Activated CD4-positive, alpha-beta memory T cell treated with anti-CD3 and anti-CD28 coated beads for 36 hours (primary cell): Measurements from ENCODE around the gene FRAS1. TPM values are rescaled to one million over a fixed set of nuclear protein-coding genes. Genes with fewer than 3 reads are reported as not detected.
"Not testable (repeated sequence)": the region's sequence is repeated elsewhere in the genome, so short reads cannot be mapped to it uniquely, and the experiment has no call there.

Experiments used
- CTCF ChIA-PET: fragments of 350-600 bp; sonication (Branson Sonifier 250); formaldehyde crosslinking; loops from one replicate; lab custom pipeline; 2021; ENCODE audit warnings: antibody characterized with exemption, inconsistent platforms; lab: Charles Lee
- POLR2A ChIA-PET: fragments of 350-600 bp; sonication (Branson Sonifier 250); formaldehyde crosslinking; loops from one replicate; lab custom pipeline; 2021; ENCODE audit warnings: antibody characterized with exemption; lab: Charles Lee
- DNase-seq: peaks from one replicate; pipeline ENCODE4 v3.0.0-alpha.2; 2020
- H3K27ac Mint-ChIP-seq: one replicate; pipeline ENCODE4 v1.8.0; 2021; ENCODE audit warnings: mixed read lengths
- H3K27me3 Mint-ChIP-seq: one replicate; pipeline ENCODE4 v1.8.0; 2021; ENCODE audit warnings: mixed read lengths
- H3K36me3 Mint-ChIP-seq: one replicate; pipeline ENCODE4 v1.8.0; 2021; ENCODE audit warnings: mixed read lengths
- H3K4me1 Mint-ChIP-seq: one replicate; pipeline ENCODE4 v1.8.0; 2021; ENCODE audit warnings: low read depth, mixed read lengths
- H3K4me3 Mint-ChIP-seq: one replicate; pipeline ENCODE4 v1.8.0; 2021; ENCODE audit warnings: mild to moderate bottlenecking, mixed read lengths
- H3K9me3 Mint-ChIP-seq: one replicate; pipeline ENCODE4 v1.8.0; 2021; ENCODE audit warnings: mixed read lengths
- intact Hi-C: fragments of 100-400 bp; cut with micrococcal nuclease; formaldehyde crosslinking; loops from one replicate; pipeline ENCODE4 v1.15.1; 2023
- total RNA-seq, 2 experiments: library from RNA; stranded (reverse); gene quantifications; one replicate each; pipeline ENCODE4 v1.2.3, GENCODE V29; 2021

Gene FRAS1
- total RNA-seq, 2 experiments from 2014 or later, result not detected

GRCh38 chr4:78428996-78429395 lies 371.9 kb downstream of the FRAS1 start:
- ChIA-PET CTCF (no interaction called here), POLR2A (no interaction called here)
- no peaks in the 10 kb centered on the region for H3K36me3 Mint-ChIP-seq
- intact Hi-C loops, result no loop called here
- no peak overlapping the region for H3K4me3 Mint-ChIP-seq
- H3K27ac Mint-ChIP-seq, result no peak overlapping the region
- no peaks in the 10 kb centered on the region for H3K4me1 Mint-ChIP-seq
- no peaks in the 10 kb centered on the region for H3K9me3 Mint-ChIP-seq
- no peak for DNase-seq
- no peaks in the 10 kb centered on the region for H3K27me3 Mint-ChIP-seq

GRCh38 chr4:78432896-78433295 lies 375.8 kb downstream of the FRAS1 start:
- Mint-ChIP-seq H3K4me1 (no peaks in the 10 kb centered on the region), H3K27ac (no peak overlapping the region), H3K27me3 (no peaks in the 10 kb centered on the region), H3K4me3 (no peak overlapping the region), H3K36me3 (no peaks in the 10 kb centered on the region), H3K9me3 (no peaks in the 10 kb centered on the region)
- POLR2A ChIA-PET, result no interaction called here
- CTCF ChIA-PET, result no interaction called here
- intact Hi-C loops, result no loop called here
- no peak for DNase-seq

- H3K4me1 Mint-ChIP-seq, result no peaks in the 10 kb centered on the region
- H3K36me3 Mint-ChIP-seq, result no peaks in the 10 kb centered on the region
- H3K4me3 Mint-ChIP-seq, result no peak overlapping the region
- no peaks in the 10 kb centered on the region for H3K27me3 Mint-ChIP-seq
- CTCF ChIA-PET, result no interaction called here
- no peak overlapping the region for H3K27ac Mint-ChIP-seq
- H3K9me3 Mint-ChIP-seq, result no peaks in the 10 kb centered on the region
- intact Hi-C loops, result no loop called here
- DNase-seq, result no peak
- POLR2A ChIA-PET, result no interaction called here
Measured at GRCh38 chr4:78437608-78438088, 380.5 kb downstream of the FRAS1 start.

GRCh38 chr4:78439328-78439727 lies 382.2 kb downstream of the FRAS1 start:
- H3K4me1 Mint-ChIP-seq, result no peaks in the 10 kb centered on the region
- no peak overlapping the region for H3K27ac Mint-ChIP-seq
- CTCF ChIA-PET, result no interaction called here
- H3K4me3 Mint-ChIP-seq, result no peak overlapping the region
- H3K9me3 Mint-ChIP-seq, result no peaks in the 10 kb centered on the region
- no peak for DNase-seq
- POLR2A ChIA-PET, result no interaction called here
- no peaks in the 10 kb centered on the region for H3K36me3 Mint-ChIP-seq
- intact Hi-C loops, result no loop called here
- no peaks in the 10 kb centered on the region for H3K27me3 Mint-ChIP-seq

- H3K27ac Mint-ChIP-seq, result no peak overlapping the region
- no peak for DNase-seq
- intact Hi-C loops, result no loop called here
- ChIA-PET POLR2A (no interaction called here), CTCF (no interaction called here)
- no peaks in the 10 kb centered on the region for H3K27me3 Mint-ChIP-seq
- H3K4me3 Mint-ChIP-seq, result no peak overlapping the region
- H3K9me3 Mint-ChIP-seq, result no peaks in the 10 kb centered on the region
- no peaks in the 10 kb centered on the region for H3K36me3 Mint-ChIP-seq
- H3K4me1 Mint-ChIP-seq, result no peaks in the 10 kb centered on the region
Measured at GRCh38 chr4:78441756-78442155, 384.6 kb downstream of the FRAS1 start.

GRCh38 chr4:78446619-78447018 lies 389.5 kb downstream of the FRAS1 start:
- Mint-ChIP-seq H3K4me1 (no peaks in the 10 kb centered on the region), H3K27me3 (no peaks in the 10 kb centered on the region), H3K36me3 (no peaks in the 10 kb centered on the region), H3K9me3 (no peaks in the 10 kb centered on the region), H3K4me3 (no peak overlapping the region), H3K27ac (no peak overlapping the region)
- ChIA-PET CTCF (no interaction called here), POLR2A (no interaction called here)
- DNase-seq, result no peak
- intact Hi-C loops, result no loop called here

GRCh38 chr4:78451407-78451806 lies 394.3 kb downstream of the FRAS1 start:
- ChIA-PET POLR2A (no interaction called here), CTCF (no interaction called here)
- no peaks in the 10 kb centered on the region for H3K36me3 Mint-ChIP-seq
- no peak overlapping the region for H3K4me3 Mint-ChIP-seq
- no peak overlapping the region for H3K27ac Mint-ChIP-seq
- no peaks in the 10 kb centered on the region for H3K9me3 Mint-ChIP-seq
- no peak for DNase-seq
- no peaks in the 10 kb centered on the region for H3K4me1 Mint-ChIP-seq
- intact Hi-C loops, result no loop called here
- peaks cover 8% of the 10 kb centered on the region for H3K27me3 Mint-ChIP-seq

- intact Hi-C loops, result no loop called here
- Mint-ChIP-seq H3K27ac (no peak overlapping the region), H3K4me3 (no peak overlapping the region), H3K9me3 (no peaks in the 10 kb centered on the region), H3K27me3 (peaks cover 15% of the 10 kb centered on the region), H3K36me3 (no peaks in the 10 kb centered on the region), H3K4me1 (no peaks in the 10 kb centered on the region)
- DNase-seq, result no peak
- POLR2A ChIA-PET, result no interaction called here
- CTCF ChIA-PET, result no interaction called here
Measured at GRCh38 chr4:78454016-78454415, 396.9 kb downstream of the FRAS1 start.

- no peak for DNase-seq
- H3K27ac Mint-ChIP-seq, result no peak overlapping the region
- H3K4me3 Mint-ChIP-seq, result no peak overlapping the region
- H3K9me3 Mint-ChIP-seq, result no peaks in the 10 kb centered on the region
- no peaks in the 10 kb centered on the region for H3K4me1 Mint-ChIP-seq
- ChIA-PET POLR2A (no interaction called here), CTCF (no interaction called here)
- no peaks in the 10 kb centered on the region for H3K36me3 Mint-ChIP-seq
- peaks cover 16% of the 10 kb centered on the region for H3K27me3 Mint-ChIP-seq
- intact Hi-C loops, result no loop called here
Measured at GRCh38 chr4:78457751-78458150, 400.6 kb downstream of the FRAS1 start.

GRCh38 chr4:78459327-78459726 lies 402.2 kb downstream of the FRAS1 start:
- intact Hi-C loops, result no loop called here
- ChIA-PET CTCF (no interaction called here), POLR2A (no interaction called here)
- H3K27me3 Mint-ChIP-seq, result peaks cover 9% of the 10 kb centered on the region
- no peaks in the 10 kb centered on the region for H3K9me3 Mint-ChIP-seq
- H3K36me3 Mint-ChIP-seq, result no peaks in the 10 kb centered on the region
- DNase-seq, result no peak
- no peaks in the 10 kb centered on the region for H3K4me1 Mint-ChIP-seq
- no peak overlapping the region for H3K4me3 Mint-ChIP-seq
- H3K27ac Mint-ChIP-seq, result no peak overlapping the region

GRCh38 chr4:78460368-78460767 lies 403.2 kb downstream of the FRAS1 start:
- peaks cover 9% of the 10 kb centered on the region for H3K27me3 Mint-ChIP-seq

GRCh38 chr4:78464265-78464664 lies 407.1 kb downstream of the FRAS1 start:
- H3K4me1 Mint-ChIP-seq, result no peaks in the 10 kb centered on the region
- no peaks in the 10 kb centered on the region for H3K9me3 Mint-ChIP-seq
- H3K4me3 Mint-ChIP-seq, result no peak overlapping the region
- intact Hi-C loops, result no loop called here
- ChIA-PET POLR2A (no interaction called here), CTCF (no interaction called here)
- H3K27ac Mint-ChIP-seq, result no peak overlapping the region
- H3K36me3 Mint-ChIP-seq, result no peaks in the 10 kb centered on the region
- peaks cover 2% of the 10 kb centered on the region for H3K27me3 Mint-ChIP-seq
- DNase-seq, result no peak

More at GRCh38 chr4:78460368-78460767, 403.2 kb downstream of the FRAS1 start:
- Mint-ChIP-seq H3K36me3 (no peaks in the 10 kb centered on the region), H3K27ac (no peak overlapping the region), H3K4me1 (no peaks in the 10 kb centered on the region), H3K4me3 (no peak overlapping the region), H3K9me3 (no peaks in the 10 kb centered on the region)
- no peak for DNase-seq
- intact Hi-C loops, result no loop called here
- ChIA-PET POLR2A (no interaction called here), CTCF (no interaction called here)

GRCh38 chr4:78467223-78467622 lies 410.1 kb downstream of the FRAS1 start:
- H3K27ac Mint-ChIP-seq, H3K36me3 Mint-ChIP-seq, CTCF ChIA-PET, POLR2A ChIA-PET, H3K9me3 Mint-ChIP-seq, intact Hi-C loops, H3K4me3 Mint-ChIP-seq, H3K27me3 Mint-ChIP-seq, H3K4me1 Mint-ChIP-seq, DNase-seq: not testable (repeated sequence)
